ENCODE measurements around the gene DLX1. TPM values are rescaled to one million over a fixed set of nuclear protein-coding genes. Genes with fewer than 3 reads are reported as not detected.

Gene DLX1
- total RNA-seq, 1 donor from 2014 or later, result 0.17 TPM

DNA sequence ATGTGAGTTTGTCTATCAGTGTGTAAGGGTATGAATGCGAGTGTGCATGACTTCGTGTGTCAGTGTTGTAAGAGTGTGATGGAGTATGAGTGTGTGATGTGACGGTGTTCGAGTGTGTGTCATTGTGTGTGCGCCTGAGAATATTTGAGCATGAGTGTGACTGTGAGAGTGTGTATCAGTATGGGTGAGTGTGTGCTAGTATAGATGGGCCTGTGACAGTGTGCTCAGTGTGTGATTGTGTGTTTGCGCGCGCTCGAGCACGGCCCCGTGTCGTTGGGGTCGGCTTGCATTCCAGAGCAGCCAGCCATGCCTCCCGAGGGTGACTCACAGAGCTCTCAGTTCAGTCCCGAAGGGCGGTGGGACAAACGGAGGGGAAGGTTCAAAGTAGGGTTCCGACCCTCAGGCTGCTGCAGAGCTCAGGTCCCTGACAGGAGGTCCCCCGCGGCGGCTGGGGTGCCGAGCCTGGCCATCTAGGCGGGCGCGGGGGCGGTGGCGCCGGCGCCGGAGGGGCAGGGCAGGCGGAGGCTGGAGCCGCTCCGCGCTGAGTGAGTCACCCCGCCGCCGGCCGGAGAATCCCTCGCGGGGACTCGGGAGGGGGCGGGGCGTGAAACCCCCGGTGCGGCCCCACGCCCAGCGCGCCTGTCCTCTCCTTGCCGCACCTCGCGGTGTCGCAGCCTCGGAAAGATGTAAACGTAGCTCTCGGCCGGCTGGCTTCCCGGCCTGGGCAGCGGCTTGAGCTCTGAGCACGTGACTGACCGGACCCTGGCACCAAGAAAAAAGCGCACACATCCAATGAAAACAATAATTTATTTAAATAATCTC is 13.6 kb downstream of the DLX1 start:
- no peak for TF ChIP-seq CTCF (IDR thresholded peaks at IDR 0.05; ENCODE audit: insufficient read depth, low read length, poor library complexity, severe bottlenecking)
- H3K4me3 ChIP-seq (ENCODE audit: low read depth, low read length), result peak overlapping the region; percentile 26
- no peaks in the 10 kb centered on the region for H3K36me3 ChIP-seq (ENCODE audit: control insufficient read depth, insufficient read depth, low read length)
- peaks cover 66% of the 10 kb centered on the region for H3K27me3 ChIP-seq (ENCODE audit: control insufficient read depth, insufficient read depth, low read length)
- peak; percentile 71 for DNase-seq (ENCODE audit: low read depth)

DNA sequence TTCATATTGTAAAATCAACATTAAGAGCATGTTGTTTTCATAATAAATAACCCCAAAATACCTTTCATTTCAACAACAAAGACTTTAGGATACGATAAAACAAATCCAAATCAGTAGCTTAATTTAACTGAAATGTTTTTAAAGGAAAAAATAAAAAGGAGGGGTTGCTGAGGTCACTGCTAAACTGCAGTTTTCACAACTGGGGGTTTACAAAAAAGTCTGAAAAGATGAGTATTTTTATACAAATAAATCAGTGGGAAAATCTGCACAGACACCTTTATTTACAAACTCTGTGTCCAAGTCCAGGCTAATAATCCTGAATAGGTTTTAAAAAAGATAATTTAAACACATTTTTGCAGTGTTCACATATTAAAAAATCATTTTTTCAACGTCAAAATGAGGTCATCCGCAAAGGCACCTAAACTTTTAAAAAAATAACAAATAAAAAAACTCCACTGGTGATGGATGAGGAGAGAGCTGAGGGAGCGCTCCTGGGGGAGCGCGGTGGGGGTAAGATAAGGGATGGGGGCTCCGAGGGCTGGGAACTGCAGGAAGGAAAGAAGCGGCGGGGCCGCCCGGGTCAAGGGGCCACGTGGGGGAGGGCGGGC is 14.3 kb downstream of the DLX1 start:
- Histone ChIP-seq H3K27me3 (ENCODE audit: control insufficient read depth, insufficient read depth, low read length) (peaks cover 59% of the 10 kb centered on the region), H3K4me3 (ENCODE audit: low read depth, low read length) (no peak overlapping the region)

DNA sequence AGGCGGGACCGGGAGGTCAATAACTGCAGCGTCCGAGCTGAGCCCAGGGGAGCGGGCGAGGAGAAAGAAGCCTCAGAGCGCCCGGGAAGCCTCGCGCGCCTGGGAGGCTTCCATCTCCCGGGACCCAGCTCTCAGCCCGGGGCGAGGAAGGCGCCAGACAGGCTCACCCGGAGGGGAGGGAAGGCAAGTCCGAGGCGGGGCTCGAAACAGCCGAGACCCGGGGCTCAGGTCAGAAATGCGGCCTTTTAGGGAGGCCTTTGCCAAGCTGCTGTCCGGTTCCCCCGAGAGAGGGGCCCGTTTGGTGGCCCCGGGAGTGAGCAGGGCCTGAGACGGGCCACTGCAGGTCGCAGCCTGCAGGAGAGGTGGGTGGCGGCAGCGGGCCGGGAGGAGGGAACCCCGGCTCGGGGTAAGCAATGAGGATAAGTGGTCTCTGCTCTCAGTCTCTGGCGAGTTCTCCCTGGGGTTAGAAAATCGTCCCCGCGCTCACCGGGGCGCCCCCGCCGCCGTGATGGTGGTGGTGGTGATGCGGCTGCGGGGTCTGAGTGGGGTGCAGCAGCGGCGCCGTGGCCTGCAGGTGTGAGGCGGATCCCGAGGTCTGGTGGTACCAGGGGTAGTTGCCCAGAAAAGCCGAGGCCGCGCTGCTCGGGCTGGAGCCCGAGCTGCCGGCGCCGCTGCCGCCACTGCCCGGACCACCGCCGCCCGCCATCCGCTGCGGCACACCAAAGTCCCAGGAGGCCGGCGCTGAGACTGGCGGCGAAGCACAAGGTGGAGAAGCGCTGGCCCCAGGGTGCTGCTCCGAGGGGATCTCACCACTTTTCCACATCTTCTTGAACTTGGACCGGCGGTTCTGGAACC is 15.0 kb downstream of the DLX1 start:
- peak overlapping the region; percentile 3 for H3K4me3 ChIP-seq (ENCODE audit: low read depth, low read length)

More for the DNA sequence above, 14.3 kb downstream of the DLX1 start:
- no peak for TF ChIP-seq CTCF (IDR thresholded peaks at IDR 0.05; ENCODE audit: insufficient read depth, low read length, poor library complexity, severe bottlenecking)
- H3K36me3 ChIP-seq (ENCODE audit: control insufficient read depth, insufficient read depth, low read length), result no peaks in the 10 kb centered on the region
- no peak for DNase-seq (ENCODE audit: low read depth)

DNA sequence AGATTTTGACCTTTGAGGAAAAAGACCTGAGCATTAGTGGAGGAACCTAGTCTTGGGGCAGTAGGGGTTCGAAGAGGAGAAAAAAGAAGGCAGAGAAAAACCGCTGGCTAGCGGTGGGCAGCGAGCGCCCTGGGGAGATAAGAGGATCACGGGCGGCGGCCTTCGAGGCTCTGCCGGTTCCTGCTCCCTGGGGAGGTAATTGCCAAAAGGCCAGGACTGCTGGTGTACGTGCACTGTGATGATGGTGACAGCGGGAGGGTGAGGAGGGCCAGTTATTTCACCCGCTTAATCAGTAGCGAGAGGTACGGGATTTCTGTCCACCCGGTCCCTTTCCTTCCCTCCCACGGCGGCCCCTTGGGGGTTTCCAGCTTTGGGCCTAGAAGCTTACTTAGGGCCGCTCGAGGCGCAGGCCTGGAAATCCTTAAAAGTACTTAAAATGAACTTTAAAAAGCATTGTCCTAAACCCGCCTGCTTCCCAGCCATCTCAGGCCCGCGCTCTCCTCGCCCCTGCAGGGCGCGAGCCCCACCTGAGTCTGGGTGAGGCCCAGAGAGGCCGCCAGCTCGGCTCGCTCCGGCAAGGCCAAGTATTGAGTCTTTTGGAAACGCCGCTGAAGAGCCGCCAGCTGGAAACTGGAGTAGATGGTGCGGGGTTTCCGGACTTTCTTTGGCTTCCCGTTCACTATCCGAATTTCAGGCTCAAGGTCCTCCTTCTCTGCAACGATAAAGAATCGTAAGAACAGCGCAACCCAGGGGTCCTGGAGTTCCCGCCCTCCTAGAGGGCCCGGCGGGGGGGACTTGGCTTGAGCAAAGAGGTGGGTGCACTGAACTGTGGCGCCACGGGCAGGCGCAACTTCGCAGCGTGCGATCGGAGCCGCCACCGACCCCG is 15.9 kb downstream of the DLX1 start:
- H3K36me3 ChIP-seq (ENCODE audit: control insufficient read depth, insufficient read depth, low read length), result no peaks in the 10 kb centered on the region
- peaks cover 53% of the 10 kb centered on the region for H3K27me3 ChIP-seq (ENCODE audit: control insufficient read depth, insufficient read depth, low read length)
- no peak overlapping the region for H3K4me3 ChIP-seq (ENCODE audit: low read depth, low read length)
- TF ChIP-seq CTCF (IDR thresholded peaks at IDR 0.05; ENCODE audit: insufficient read depth, low read length, poor library complexity, severe bottlenecking), result no peak
- DNase-seq (ENCODE audit: low read depth), result no peak

More for the DNA sequence above, 15.0 kb downstream of the DLX1 start:
- DNase-seq (ENCODE audit: low read depth), result no peak
- no peak for TF ChIP-seq CTCF (IDR thresholded peaks at IDR 0.05; ENCODE audit: insufficient read depth, low read length, poor library complexity, severe bottlenecking)
- Histone ChIP-seq H3K27me3 (ENCODE audit: control insufficient read depth, insufficient read depth, low read length) (peaks cover 53% of the 10 kb centered on the region), H3K36me3 (ENCODE audit: control insufficient read depth, insufficient read depth, low read length) (no peaks in the 10 kb centered on the region)

GRCh38 chr2:172101821-172102390 is 16.6 kb downstream of the DLX1 start:
- no peaks in the 10 kb centered on the region for H3K36me3 ChIP-seq (ENCODE audit: control insufficient read depth, insufficient read depth, low read length)
- no peak for TF ChIP-seq CTCF (IDR thresholded peaks at IDR 0.05; ENCODE audit: insufficient read depth, low read length, poor library complexity, severe bottlenecking)
- peak overlapping the region; percentile 45 for H3K4me3 ChIP-seq (ENCODE audit: low read depth, low read length)
- DNase-seq (ENCODE audit: low read depth), result no peak
- H3K27me3 ChIP-seq (ENCODE audit: control insufficient read depth, insufficient read depth, low read length), result peaks cover 53% of the 10 kb centered on the region
